GM23338 (cell line): ENCODE data around the gene PPY.
"Not testable (repeated sequence)": the region's sequence is repeated elsewhere in the genome, so short reads cannot be mapped to it uniquely, and the experiment has no call there.

Experiments
- CREB1 ChIP-seq: fragments of 250-450 bp; sonication (Bioruptor Pico); IDR thresholded peaks from 2 replicates; pipeline ENCODE4 v1.5.0; 2020; ENCODE audit warnings: low read depth, mild to moderate bottlenecking, moderate library complexity
- EZH2 ChIP-seq: fragments of 200-600 bp; sonication (generic); IDR thresholded peaks from one replicate; pipeline ENCODE4 v1.8.0; 2017; ENCODE audit warnings: antibody characterized with exemption, mild to moderate bottlenecking, low read depth; ENCODE audit not compliant: unreplicated experiment
- EZH2phosphoT487 ChIP-seq: fragments of 200-600 bp; sonication (generic); IDR thresholded peaks from one replicate; pipeline ENCODE4 v1.8.1; 2018; ENCODE audit warnings: antibody characterized with exemption; ENCODE audit not compliant: unreplicated experiment
- NANOG ChIP-seq: IDR thresholded peaks from 2 replicates; pipeline ENCODE4 v1.6.1; 2016; ENCODE audit warnings: antibody characterized with exemption, borderline replicate concordance
- POLR2AphosphoS5 ChIP-seq: IDR thresholded peaks from 2 replicates; pipeline ENCODE4 v1.6.1; 2016; ENCODE audit warnings: antibody characterized with exemption, low read depth
- STAT1 ChIP-seq: IDR thresholded peaks from one replicate; pipeline ENCODE4 v1.6.1; 2016; ENCODE audit warnings: antibody characterized with exemption; ENCODE audit not compliant: unreplicated experiment
- ZNF114 ChIP-seq: fragments of 250-450 bp; sonication (Bioruptor Pico); IDR thresholded peaks from 2 replicates; pipeline ENCODE4 v1.5.0; 2020; ENCODE audit warnings: mild to moderate bottlenecking, moderate library complexity
- ZNF331 ChIP-seq: fragments of 250-450 bp; sonication (Bioruptor Pico); IDR thresholded peaks from 2 replicates; pipeline ENCODE4 v1.5.0; 2020; ENCODE audit warnings: low read depth, mild to moderate bottlenecking, moderate library complexity
- TF ChIP-seq, protein P1 (sequence below), 2 experiments: fragments of 200-600 bp in 1 of 2; sonication (generic) in 1 of 2; conservative IDR thresholded peaks; 2 replicates each; pipeline versions ENCODE4 v1.5.1 to v1.6.1; 2016 to 2017; ENCODE audit warnings: antibody characterized with exemption in 2 of 2, low read depth in 2 of 2, mild to moderate bottlenecking in 2 of 2, moderate library complexity in 1 of 2
- TF ChIP-seq, protein P2 (sequence below): IDR thresholded peaks from one replicate; pipeline ENCODE4 v1.6.1; 2018; ENCODE audit warnings: antibody characterized with exemption; ENCODE audit not compliant: unreplicated experiment
- TF ChIP-seq, protein P3 (sequence below): fragments of 250-450 bp; sonication (Bioruptor Pico); IDR thresholded peaks from 2 replicates; pipeline ENCODE4 v1.5.0; 2020; ENCODE audit warnings: mild to moderate bottlenecking, moderate library complexity
- TF ChIP-seq, protein P4 (sequence below): IDR thresholded peaks from 2 replicates; pipeline ENCODE4 v1.6.1; 2016; ENCODE audit warnings: antibody characterized with exemption

DNA sequence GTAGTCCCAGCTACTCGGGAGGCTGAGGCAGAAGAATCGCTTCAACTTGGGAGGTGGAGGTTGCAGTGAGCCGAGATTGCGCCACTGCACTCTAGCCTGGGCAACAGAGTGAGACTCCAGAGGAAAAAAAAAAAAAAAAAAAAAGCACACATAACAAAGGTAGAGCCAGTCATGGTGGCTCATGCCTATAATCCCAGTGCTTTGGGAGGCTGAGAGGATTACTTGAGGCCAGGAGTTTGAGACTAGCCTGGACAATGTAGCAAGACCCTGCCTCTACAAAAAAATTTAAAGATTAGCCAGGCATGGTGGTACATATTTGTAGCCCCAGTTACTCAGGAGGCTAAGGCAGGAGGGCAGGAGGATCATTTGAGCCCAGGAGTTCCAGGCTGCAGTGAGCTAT lies 47.8 kb downstream of the PPY start:
- TF ChIP-seq, protein P1, sequence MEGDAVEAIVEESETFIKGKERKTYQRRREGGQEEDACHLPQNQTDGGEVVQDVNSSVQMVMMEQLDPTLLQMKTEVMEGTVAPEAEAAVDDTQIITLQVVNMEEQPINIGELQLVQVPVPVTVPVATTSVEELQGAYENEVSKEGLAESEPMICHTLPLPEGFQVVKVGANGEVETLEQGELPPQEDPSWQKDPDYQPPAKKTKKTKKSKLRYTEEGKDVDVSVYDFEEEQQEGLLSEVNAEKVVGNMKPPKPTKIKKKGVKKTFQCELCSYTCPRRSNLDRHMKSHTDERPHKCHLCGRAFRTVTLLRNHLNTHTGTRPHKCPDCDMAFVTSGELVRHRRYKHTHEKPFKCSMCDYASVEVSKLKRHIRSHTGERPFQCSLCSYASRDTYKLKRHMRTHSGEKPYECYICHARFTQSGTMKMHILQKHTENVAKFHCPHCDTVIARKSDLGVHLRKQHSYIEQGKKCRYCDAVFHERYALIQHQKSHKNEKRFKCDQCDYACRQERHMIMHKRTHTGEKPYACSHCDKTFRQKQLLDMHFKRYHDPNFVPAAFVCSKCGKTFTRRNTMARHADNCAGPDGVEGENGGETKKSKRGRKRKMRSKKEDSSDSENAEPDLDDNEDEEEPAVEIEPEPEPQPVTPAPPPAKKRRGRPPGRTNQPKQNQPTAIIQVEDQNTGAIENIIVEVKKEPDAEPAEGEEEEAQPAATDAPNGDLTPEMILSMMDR (conservative IDR thresholded peaks at IDR 0.05; ENCODE audit: low read depth in 2 of 2) = not testable (repeated sequence)
- not testable (repeated sequence) for TF ChIP-seq POLR2AphosphoS5; EZH2; STAT1; EZH2phosphoT487; ZNF114 (CRISPR knock-in tag); CREB1; NANOG; ZNF331
- TF ChIP-seq, protein P2, sequence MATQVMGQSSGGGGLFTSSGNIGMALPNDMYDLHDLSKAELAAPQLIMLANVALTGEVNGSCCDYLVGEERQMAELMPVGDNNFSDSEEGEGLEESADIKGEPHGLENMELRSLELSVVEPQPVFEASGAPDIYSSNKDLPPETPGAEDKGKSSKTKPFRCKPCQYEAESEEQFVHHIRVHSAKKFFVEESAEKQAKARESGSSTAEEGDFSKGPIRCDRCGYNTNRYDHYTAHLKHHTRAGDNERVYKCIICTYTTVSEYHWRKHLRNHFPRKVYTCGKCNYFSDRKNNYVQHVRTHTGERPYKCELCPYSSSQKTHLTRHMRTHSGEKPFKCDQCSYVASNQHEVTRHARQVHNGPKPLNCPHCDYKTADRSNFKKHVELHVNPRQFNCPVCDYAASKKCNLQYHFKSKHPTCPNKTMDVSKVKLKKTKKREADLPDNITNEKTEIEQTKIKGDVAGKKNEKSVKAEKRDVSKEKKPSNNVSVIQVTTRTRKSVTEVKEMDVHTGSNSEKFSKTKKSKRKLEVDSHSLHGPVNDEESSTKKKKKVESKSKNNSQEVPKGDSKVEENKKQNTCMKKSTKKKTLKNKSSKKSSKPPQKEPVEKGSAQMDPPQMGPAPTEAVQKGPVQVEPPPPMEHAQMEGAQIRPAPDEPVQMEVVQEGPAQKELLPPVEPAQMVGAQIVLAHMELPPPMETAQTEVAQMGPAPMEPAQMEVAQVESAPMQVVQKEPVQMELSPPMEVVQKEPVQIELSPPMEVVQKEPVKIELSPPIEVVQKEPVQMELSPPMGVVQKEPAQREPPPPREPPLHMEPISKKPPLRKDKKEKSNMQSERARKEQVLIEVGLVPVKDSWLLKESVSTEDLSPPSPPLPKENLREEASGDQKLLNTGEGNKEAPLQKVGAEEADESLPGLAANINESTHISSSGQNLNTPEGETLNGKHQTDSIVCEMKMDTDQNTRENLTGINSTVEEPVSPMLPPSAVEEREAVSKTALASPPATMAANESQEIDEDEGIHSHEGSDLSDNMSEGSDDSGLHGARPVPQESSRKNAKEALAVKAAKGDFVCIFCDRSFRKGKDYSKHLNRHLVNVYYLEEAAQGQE = not testable (repeated sequence)
- TF ChIP-seq, protein P3, sequence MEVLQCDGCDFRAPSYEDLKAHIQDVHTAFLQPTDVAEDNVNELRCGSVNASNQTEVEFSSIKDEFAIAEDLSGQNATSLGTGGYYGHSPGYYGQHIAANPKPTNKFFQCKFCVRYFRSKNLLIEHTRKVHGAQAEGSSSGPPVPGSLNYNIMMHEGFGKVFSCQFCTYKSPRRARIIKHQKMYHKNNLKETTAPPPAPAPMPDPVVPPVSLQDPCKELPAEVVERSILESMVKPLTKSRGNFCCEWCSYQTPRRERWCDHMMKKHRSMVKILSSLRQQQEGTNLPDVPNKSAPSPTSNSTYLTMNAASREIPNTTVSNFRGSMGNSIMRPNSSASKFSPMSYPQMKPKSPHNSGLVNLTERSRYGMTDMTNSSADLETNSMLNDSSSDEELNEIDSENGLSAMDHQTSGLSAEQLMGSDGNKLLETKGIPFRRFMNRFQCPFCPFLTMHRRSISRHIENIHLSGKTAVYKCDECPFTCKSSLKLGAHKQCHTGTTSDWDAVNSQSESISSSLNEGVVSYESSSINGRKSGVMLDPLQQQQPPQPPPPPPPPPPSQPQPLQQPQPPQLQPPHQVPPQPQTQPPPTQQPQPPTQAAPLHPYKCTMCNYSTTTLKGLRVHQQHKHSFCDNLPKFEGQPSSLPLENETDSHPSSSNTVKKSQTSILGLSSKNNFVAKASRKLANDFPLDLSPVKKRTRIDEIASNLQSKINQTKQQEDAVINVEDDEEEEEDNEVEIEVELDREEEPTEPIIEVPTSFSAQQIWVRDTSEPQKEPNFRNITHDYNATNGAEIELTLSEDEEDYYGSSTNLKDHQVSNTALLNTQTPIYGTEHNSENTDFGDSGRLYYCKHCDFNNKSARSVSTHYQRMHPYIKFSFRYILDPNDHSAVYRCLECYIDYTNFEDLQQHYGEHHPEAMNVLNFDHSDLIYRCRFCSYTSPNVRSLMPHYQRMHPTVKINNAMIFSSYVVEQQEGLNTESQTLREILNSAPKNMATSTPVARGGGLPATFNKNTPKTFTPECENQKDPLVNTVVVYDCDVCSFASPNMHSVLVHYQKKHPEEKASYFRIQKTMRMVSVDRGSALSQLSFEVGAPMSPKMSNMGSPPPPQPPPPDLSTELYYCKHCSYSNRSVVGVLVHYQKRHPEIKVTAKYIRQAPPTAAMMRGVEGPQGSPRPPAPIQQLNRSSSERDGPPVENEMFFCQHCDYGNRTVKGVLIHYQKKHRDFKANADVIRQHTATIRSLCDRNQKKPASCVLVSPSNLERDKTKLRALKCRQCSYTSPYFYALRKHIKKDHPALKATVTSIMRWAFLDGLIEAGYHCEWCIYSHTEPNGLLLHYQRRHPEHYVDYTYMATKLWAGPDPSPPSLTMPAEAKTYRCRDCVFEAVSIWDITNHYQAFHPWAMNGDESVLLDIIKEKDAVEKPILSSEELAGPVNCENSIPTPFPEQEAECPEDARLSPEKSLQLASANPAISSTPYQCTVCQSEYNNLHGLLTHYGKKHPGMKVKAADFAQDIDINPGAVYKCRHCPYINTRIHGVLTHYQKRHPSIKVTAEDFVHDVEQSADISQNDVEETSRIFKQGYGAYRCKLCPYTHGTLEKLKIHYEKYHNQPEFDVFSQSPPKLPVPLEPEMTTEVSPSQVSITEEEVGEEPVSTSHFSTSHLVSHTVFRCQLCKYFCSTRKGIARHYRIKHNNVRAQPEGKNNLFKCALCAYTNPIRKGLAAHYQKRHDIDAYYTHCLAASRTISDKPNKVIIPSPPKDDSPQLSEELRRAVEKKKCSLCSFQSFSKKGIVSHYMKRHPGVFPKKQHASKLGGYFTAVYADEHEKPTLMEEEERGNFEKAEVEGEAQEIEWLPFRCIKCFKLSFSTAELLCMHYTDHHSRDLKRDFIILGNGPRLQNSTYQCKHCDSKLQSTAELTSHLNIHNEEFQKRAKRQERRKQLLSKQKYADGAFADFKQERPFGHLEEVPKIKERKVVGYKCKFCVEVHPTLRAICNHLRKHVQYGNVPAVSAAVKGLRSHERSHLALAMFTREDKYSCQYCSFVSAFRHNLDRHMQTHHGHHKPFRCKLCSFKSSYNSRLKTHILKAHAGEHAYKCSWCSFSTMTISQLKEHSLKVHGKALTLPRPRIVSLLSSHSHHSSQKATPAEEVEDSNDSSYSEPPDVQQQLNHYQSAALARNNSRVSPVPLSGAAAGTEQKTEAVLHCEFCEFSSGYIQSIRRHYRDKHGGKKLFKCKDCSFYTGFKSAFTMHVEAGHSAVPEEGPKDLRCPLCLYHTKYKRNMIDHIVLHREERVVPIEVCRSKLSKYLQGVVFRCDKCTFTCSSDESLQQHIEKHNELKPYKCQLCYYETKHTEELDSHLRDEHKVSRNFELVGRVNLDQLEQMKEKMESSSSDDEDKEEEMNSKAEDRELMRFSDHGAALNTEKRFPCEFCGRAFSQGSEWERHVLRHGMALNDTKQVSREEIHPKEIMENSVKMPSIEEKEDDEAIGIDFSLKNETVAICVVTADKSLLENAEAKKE (CRISPR knock-in tag) = not testable (repeated sequence)
- TF ChIP-seq, protein P4, sequence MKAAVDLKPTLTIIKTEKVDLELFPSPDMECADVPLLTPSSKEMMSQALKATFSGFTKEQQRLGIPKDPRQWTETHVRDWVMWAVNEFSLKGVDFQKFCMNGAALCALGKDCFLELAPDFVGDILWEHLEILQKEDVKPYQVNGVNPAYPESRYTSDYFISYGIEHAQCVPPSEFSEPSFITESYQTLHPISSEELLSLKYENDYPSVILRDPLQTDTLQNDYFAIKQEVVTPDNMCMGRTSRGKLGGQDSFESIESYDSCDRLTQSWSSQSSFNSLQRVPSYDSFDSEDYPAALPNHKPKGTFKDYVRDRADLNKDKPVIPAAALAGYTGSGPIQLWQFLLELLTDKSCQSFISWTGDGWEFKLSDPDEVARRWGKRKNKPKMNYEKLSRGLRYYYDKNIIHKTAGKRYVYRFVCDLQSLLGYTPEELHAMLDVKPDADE = not testable (repeated sequence)
